Measurements from ENCODE around the gene SPRY1. TPM values are rescaled to one million over a fixed set of nuclear protein-coding genes. Genes with fewer than 3 reads are reported as not detected.

The SPRY1 gene
- total and polyA plus RNA-seq, 4 donors: 11.1 to 20.3 (median 12.4) TPM

DNA sequence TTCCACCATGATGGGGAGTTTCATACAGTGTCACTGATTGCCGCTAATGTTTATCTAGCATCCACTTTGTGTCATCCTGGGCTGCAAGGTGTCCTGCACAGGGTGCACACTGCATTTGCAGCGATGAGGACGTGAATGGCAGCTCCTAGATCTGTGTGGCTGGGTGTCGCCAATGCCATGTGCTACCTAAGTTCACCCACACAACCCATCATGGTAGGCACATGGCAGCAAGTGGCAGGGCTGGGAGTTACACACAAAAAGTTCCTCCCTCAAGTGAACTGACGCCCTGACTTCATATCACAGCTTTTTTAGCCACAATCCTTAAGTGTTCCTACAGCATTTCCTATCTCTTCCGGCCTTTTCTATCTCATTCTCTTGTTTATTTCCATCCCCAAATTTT is 45.9 kb upstream of the SPRY1 start:
- Histone ChIP-seq H3K4me1 (ENCODE audit: control insufficient read depth in 4 of 4, insufficient read depth in 4 of 4, low read length in 3 of 4) (peaks cover 0 to 8% (median 0%) of the 10 kb centered on the region in 4 donors), H3K27ac (ENCODE audit: low read depth in 1 of 2, low read length in 2 of 2) (no peak overlapping the region), H3K4me3 (ENCODE audit: low read depth in 1 of 3, low read length in 3 of 3) (no peak overlapping the region), H3K9me3 (ENCODE audit: control insufficient read depth in 4 of 4, low read length in 3 of 4) (no peaks in the 10 kb centered on the region), H3K27me3 (ENCODE audit: control insufficient read depth in 4 of 4, insufficient read depth in 4 of 4, low read length in 3 of 4) (no peaks in the 10 kb centered on the region), H3K9ac (ENCODE audit: low read depth in 1 of 2, low read length in 2 of 2) (no peak overlapping the region), H3K36me3 (ENCODE audit: control insufficient read depth in 4 of 4, insufficient read depth in 3 of 4, low read depth in 1 of 4, low read length in 3 of 4) (no peaks in the 10 kb centered on the region)
- DNase-seq (ENCODE audit: low spot score): no peak
- 86% methylated on average over 6 of the region's 6 CpGs for WGBS
- TF ChIP-seq RXRA (IDR thresholded peaks at IDR 0.05) (no peak), HNF4G (IDR thresholded peaks at IDR 0.05) (no peak), TAF1 (conservative IDR thresholded peaks at IDR 0.05) (no peak), NR2F2 (IDR thresholded peaks at IDR 0.05) (no peak), SP1 (IDR thresholded peaks at IDR 0.05) (no peak), RAD21 (IDR thresholded peaks at IDR 0.05) (no peak), FOXA2 (IDR thresholded peaks at IDR 0.05) (no peak), FOXA1 (IDR thresholded peaks at IDR 0.05) (no peak), JUND (IDR thresholded peaks at IDR 0.05) (no peak), HNF4A (conservative IDR thresholded peaks at IDR 0.05) (no peak), EGR1 (IDR thresholded peaks at IDR 0.05; ENCODE audit: low read depth in 2 of 2) (no peak), GABPA (IDR thresholded peaks at IDR 0.05 in 1 of 2, conservative IDR thresholded peaks at IDR 0.05 in 1 of 2) (no peak)
- TF ChIP-seq, protein P1, sequence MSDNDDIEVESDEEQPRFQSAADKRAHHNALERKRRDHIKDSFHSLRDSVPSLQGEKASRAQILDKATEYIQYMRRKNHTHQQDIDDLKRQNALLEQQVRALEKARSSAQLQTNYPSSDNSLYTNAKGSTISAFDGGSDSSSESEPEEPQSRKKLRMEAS (IDR thresholded peaks at IDR 0.05): no peak
- TF ChIP-seq, protein P2, sequence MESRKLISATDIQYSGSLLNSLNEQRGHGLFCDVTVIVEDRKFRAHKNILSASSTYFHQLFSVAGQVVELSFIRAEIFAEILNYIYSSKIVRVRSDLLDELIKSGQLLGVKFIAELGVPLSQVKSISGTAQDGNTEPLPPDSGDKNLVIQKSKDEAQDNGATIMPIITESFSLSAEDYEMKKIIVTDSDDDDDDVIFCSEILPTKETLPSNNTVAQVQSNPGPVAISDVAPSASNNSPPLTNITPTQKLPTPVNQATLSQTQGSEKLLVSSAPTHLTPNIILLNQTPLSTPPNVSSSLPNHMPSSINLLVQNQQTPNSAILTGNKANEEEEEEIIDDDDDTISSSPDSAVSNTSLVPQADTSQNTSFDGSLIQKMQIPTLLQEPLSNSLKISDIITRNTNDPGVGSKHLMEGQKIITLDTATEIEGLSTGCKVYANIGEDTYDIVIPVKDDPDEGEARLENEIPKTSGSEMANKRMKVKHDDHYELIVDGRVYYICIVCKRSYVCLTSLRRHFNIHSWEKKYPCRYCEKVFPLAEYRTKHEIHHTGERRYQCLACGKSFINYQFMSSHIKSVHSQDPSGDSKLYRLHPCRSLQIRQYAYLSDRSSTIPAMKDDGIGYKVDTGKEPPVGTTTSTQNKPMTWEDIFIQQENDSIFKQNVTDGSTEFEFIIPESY (IDR thresholded peaks at IDR 0.05): no peak
- TF ChIP-seq, protein P3, sequence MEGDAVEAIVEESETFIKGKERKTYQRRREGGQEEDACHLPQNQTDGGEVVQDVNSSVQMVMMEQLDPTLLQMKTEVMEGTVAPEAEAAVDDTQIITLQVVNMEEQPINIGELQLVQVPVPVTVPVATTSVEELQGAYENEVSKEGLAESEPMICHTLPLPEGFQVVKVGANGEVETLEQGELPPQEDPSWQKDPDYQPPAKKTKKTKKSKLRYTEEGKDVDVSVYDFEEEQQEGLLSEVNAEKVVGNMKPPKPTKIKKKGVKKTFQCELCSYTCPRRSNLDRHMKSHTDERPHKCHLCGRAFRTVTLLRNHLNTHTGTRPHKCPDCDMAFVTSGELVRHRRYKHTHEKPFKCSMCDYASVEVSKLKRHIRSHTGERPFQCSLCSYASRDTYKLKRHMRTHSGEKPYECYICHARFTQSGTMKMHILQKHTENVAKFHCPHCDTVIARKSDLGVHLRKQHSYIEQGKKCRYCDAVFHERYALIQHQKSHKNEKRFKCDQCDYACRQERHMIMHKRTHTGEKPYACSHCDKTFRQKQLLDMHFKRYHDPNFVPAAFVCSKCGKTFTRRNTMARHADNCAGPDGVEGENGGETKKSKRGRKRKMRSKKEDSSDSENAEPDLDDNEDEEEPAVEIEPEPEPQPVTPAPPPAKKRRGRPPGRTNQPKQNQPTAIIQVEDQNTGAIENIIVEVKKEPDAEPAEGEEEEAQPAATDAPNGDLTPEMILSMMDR (IDR thresholded peaks at IDR 0.05; ENCODE audit: low read depth, low read length, missing input control): no peak
- TF ChIP-seq, protein P4, sequence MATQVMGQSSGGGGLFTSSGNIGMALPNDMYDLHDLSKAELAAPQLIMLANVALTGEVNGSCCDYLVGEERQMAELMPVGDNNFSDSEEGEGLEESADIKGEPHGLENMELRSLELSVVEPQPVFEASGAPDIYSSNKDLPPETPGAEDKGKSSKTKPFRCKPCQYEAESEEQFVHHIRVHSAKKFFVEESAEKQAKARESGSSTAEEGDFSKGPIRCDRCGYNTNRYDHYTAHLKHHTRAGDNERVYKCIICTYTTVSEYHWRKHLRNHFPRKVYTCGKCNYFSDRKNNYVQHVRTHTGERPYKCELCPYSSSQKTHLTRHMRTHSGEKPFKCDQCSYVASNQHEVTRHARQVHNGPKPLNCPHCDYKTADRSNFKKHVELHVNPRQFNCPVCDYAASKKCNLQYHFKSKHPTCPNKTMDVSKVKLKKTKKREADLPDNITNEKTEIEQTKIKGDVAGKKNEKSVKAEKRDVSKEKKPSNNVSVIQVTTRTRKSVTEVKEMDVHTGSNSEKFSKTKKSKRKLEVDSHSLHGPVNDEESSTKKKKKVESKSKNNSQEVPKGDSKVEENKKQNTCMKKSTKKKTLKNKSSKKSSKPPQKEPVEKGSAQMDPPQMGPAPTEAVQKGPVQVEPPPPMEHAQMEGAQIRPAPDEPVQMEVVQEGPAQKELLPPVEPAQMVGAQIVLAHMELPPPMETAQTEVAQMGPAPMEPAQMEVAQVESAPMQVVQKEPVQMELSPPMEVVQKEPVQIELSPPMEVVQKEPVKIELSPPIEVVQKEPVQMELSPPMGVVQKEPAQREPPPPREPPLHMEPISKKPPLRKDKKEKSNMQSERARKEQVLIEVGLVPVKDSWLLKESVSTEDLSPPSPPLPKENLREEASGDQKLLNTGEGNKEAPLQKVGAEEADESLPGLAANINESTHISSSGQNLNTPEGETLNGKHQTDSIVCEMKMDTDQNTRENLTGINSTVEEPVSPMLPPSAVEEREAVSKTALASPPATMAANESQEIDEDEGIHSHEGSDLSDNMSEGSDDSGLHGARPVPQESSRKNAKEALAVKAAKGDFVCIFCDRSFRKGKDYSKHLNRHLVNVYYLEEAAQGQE (IDR thresholded peaks at IDR 0.05): no peak

DNA sequence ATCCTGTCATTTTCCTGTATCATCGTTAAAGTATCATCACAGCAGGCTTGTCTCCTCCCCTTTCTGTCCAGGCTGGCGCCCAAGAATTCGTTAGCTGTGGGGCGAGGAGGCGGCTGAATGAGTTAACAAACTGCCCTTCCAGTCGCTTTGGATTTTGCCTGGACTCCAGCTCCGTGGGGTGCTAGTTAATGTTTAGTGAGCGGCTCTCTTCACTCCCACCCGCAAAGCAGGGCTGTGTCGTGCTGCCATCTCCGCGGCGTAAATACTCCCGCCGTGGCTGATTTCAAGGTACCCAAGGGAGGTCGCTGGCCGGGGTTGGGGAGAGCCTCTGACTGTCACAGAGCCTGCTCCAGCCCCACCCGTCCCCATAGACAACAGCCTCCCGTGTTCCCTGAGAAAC is 44.9 kb upstream of the SPRY1 start:
- peak overlapping the region in 1 of 2 donors; percentile 37 for H3K9ac ChIP-seq (ENCODE audit: low read depth in 1 of 2, low read length in 2 of 2)
- H3K27ac ChIP-seq (ENCODE audit: low read depth in 1 of 2, low read length in 2 of 2): peak overlapping the region; percentile 50 to 68
- 47% methylated on average over 19 of the region's 19 CpGs for WGBS
- H3K27me3 ChIP-seq (ENCODE audit: control insufficient read depth in 4 of 4, insufficient read depth in 4 of 4, low read length in 3 of 4): no peaks in the 10 kb centered on the region
- H3K4me1 ChIP-seq (ENCODE audit: control insufficient read depth in 4 of 4, insufficient read depth in 4 of 4, low read length in 3 of 4): peaks cover 0 to 8% (median 0%) of the 10 kb centered on the region in 4 donors
- no peaks in the 10 kb centered on the region for H3K9me3 ChIP-seq (ENCODE audit: control insufficient read depth in 4 of 4, low read length in 3 of 4)
- peak; percentile 40 to 47 for TF ChIP-seq HNF4A (conservative IDR thresholded peaks at IDR 0.05)
- no peak for TF ChIP-seq FOXA1 (IDR thresholded peaks at IDR 0.05)
- no peak for TF ChIP-seq JUND (IDR thresholded peaks at IDR 0.05)
- TF ChIP-seq SP1 (IDR thresholded peaks at IDR 0.05): peak; percentile 44
- TF ChIP-seq, protein P3 (IDR thresholded peaks at IDR 0.05; ENCODE audit: low read depth, low read length, missing input control): no peak
- TF ChIP-seq HNF4G (IDR thresholded peaks at IDR 0.05): no peak
- peak in 1 of 2 donors; percentile 26 for TF ChIP-seq RAD21 (IDR thresholded peaks at IDR 0.05)
- peak overlapping the region; percentile 51 to 58 (median 51) for H3K4me3 ChIP-seq (ENCODE audit: low read depth in 1 of 3, low read length in 3 of 3)
- DNase-seq (ENCODE audit: low spot score): peak; percentile 40
- no peaks in the 10 kb centered on the region for H3K36me3 ChIP-seq (ENCODE audit: control insufficient read depth in 4 of 4, insufficient read depth in 3 of 4, low read depth in 1 of 4, low read length in 3 of 4)

Data from liver (tissue), 9 donors.